Transverse colon (tissue), 3 donors: Measurements from ENCODE around the gene PLCG2.

ENCODE experiments used
- EP300 ChIP-seq: sonication (generic); formaldehyde crosslinking; IDR thresholded peaks from one replicate; pipeline ENCODE4 v1.6.1; 2017; ENCODE audit warnings: antibody characterized with exemption, low read depth
- POLR2A ChIP-seq: fragments of 450-650 bp; IDR thresholded peaks from one replicate; pipeline ENCODE4 v1.6.1; 2016; ENCODE audit warnings: antibody characterized with exemption, mild to moderate bottlenecking, moderate library complexity
- TF ChIP-seq, protein P1 (sequence below), 5 experiments: fragments of 200-600 bp in 3 of 5; fragments of 450-650 bp in 2 of 5; sonication (generic) in 3 of 5; IDR thresholded peaks; 1 replicate in 2 of 5; 2 replicates in 3 of 5; pipeline ENCODE4 v1.5.1; 2016 to 2017; ENCODE audit warnings: antibody characterized with exemption in 5 of 5, inconsistent platforms in 3 of 5, mild to moderate bottlenecking in 2 of 5, moderate library complexity in 1 of 5

DNA sequence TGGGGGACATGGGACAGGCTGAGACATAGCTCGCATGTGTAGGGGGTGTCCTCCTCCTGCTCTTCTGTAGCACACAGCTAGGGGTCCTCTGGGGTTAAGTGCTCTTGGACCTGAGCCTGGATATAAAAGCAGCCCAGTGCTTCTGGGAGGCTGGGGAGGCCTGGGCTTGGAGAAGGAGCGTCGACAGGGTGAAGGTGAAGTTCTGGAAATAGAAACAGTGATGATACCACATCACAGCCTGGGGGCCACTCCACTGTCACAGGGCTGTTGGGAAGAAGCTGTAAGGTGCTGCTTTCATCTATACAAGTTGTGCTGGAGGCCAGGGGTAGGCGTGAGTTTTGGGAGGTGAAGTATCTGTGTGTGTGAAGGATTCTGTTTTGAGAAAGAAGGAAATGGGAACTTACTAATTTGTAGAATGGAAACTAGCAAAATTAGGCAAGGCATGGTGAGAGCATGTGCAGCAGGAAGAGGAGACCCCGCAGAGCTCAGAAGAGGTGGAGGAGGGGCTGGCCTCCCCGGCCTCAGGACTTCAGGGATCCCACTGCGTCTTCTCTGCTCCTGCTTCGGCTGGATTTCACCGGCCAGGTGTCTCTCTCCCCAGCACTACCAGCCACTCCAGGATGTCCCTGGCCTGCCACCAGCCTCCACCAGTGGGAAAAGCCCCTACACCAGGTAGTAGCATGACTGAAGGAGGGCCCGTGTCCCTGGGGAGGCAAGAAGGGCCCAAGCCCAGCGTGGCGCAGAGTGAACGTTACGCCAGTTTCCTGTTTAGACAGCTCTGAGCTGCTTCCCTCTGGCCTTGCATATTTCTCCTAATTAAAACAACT lies 19.4 kb downstream of the PLCG2 start:
- TF ChIP-seq, protein P1, sequence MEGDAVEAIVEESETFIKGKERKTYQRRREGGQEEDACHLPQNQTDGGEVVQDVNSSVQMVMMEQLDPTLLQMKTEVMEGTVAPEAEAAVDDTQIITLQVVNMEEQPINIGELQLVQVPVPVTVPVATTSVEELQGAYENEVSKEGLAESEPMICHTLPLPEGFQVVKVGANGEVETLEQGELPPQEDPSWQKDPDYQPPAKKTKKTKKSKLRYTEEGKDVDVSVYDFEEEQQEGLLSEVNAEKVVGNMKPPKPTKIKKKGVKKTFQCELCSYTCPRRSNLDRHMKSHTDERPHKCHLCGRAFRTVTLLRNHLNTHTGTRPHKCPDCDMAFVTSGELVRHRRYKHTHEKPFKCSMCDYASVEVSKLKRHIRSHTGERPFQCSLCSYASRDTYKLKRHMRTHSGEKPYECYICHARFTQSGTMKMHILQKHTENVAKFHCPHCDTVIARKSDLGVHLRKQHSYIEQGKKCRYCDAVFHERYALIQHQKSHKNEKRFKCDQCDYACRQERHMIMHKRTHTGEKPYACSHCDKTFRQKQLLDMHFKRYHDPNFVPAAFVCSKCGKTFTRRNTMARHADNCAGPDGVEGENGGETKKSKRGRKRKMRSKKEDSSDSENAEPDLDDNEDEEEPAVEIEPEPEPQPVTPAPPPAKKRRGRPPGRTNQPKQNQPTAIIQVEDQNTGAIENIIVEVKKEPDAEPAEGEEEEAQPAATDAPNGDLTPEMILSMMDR (IDR thresholded peaks at IDR 0.05): no peak
- no peak for TF ChIP-seq EP300
- TF ChIP-seq POLR2A: no peak
